K562 (cell line): ENCODE results near the gene ARFGAP1.

Experiments used
- CBX5 ChIP-seq: IDR thresholded peaks from 2 replicates; pipeline ENCODE4 v1.6.1; 2014; ENCODE audit warnings: low read depth, borderline replicate concordance
- EGR1 ChIP-seq: fragments of 450-650 bp; conservative IDR thresholded peaks from 2 replicates; pipeline ENCODE4 v1.6.1; 2017; ENCODE audit warnings: mild to moderate bottlenecking
- FOXJ3 ChIP-seq: sonication (generic); formaldehyde crosslinking; IDR thresholded peaks from 2 replicates; pipeline ENCODE4 v1.4.0; 2020; ENCODE audit warnings: mild to moderate bottlenecking, missing genetic modification reagents
- KLF10 ChIP-seq: fragments of 250-450 bp; sonication (Bioruptor Pico); IDR thresholded peaks from 2 replicates; pipeline ENCODE4 v1.6.1; 2021; ENCODE audit warnings: matching md5 sums
- NFIX ChIP-seq: fragments of 250-450 bp; sonication (Bioruptor Pico); IDR thresholded peaks from 2 replicates; pipeline ENCODE4 v1.4.0; 2020; ENCODE audit warnings: low read depth, mild to moderate bottlenecking, moderate library complexity
- NR1H2 ChIP-seq: sonication (generic); formaldehyde crosslinking; IDR thresholded peaks from 2 replicates; pipeline ENCODE4 v1.4.0; 2020; ENCODE audit warnings: mild to moderate bottlenecking, missing genetic modification reagents
- RBM39 ChIP-seq: fragments of 200-400 bp; formaldehyde crosslinking; optimal IDR thresholded peaks from 2 replicates; pipeline ENCODE3; 2018; ENCODE audit warnings: low read depth, low read length
- ZNF274 ChIP-seq: IDR thresholded peaks from 2 replicates; pipeline ENCODE4 v1.6.1; 2011; ENCODE audit warnings: low read depth, mild to moderate bottlenecking, low read length, moderate library complexity, borderline replicate concordance
- ZNF780A ChIP-seq: fragments of 250-450 bp; sonication (Bioruptor Pico); IDR thresholded peaks from 2 replicates; pipeline ENCODE4 v1.5.0; 2021; ENCODE audit warnings: mild to moderate bottlenecking
- TF ChIP-seq, protein P1 (sequence below), 3 experiments: IDR thresholded peaks in 2 of 3; conservative IDR thresholded peaks in 1 of 3; 2 replicates each; pipeline ENCODE4 v1.5.1; 2011 to 2012; ENCODE audit warnings: low read length in 3 of 3, mild to moderate bottlenecking in 3 of 3, control low read depth in 2 of 3, improper control_type of control experiment in 1 of 3, inconsistent platforms in 1 of 3, low read depth in 1 of 3, mixed read lengths in 1 of 3, moderate library complexity in 1 of 3; ENCODE audit not compliant: insufficient read depth in 2 of 3

DNA sequence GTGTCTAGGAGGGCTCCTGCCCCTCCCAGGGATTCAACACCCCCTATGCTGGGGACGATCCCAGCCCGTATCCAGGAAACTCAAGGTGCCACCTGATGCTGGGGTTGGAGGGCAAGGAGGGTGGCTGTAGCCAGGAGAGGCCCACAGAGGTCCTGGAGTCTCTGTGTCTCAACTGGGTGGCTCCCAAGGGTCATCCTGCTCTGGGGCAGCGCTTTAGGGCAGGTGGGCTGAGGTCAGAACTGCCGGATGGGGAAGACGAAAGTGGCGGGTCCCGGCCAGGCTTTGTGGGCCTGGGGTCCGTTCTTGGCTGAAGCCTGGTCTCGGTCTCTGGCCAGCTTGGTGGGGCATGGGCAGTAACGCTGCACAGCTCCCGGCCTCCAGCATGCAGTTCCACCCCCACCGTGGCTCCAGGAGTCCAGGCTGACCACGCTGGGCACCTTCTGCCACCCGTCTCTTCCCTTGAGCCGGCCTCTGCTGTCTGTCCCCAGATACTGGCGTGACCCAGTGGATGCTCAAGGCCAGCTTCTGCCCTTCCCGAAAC, 17.6 kb downstream of the ARFGAP1 start:
- TF ChIP-seq CBX5 (no peak), KLF10 (CRISPR knock-in tag) (no peak), RBM39 (no peak), ZNF780A (CRISPR knock-in tag) (no peak), NR1H2 (no peak), FOXJ3 (no peak), ZNF274 (no peak), NFIX (CRISPR knock-in tag) (no peak), EGR1 (no peak)
- TF ChIP-seq, protein P1, sequence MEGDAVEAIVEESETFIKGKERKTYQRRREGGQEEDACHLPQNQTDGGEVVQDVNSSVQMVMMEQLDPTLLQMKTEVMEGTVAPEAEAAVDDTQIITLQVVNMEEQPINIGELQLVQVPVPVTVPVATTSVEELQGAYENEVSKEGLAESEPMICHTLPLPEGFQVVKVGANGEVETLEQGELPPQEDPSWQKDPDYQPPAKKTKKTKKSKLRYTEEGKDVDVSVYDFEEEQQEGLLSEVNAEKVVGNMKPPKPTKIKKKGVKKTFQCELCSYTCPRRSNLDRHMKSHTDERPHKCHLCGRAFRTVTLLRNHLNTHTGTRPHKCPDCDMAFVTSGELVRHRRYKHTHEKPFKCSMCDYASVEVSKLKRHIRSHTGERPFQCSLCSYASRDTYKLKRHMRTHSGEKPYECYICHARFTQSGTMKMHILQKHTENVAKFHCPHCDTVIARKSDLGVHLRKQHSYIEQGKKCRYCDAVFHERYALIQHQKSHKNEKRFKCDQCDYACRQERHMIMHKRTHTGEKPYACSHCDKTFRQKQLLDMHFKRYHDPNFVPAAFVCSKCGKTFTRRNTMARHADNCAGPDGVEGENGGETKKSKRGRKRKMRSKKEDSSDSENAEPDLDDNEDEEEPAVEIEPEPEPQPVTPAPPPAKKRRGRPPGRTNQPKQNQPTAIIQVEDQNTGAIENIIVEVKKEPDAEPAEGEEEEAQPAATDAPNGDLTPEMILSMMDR (IDR thresholded peaks at IDR 0.05 in 2 of 3, conservative IDR thresholded peaks at IDR 0.05 in 1 of 3; ENCODE audit: insufficient read depth in 2 of 3, low read depth in 1 of 3, low read length in 3 of 3), result no peak
